Adipocyte (in vitro differentiated cells): ENCODE measurements around the gene DPPA4.
"Not testable (repeated sequence)": the region's sequence is repeated elsewhere in the genome, so short reads cannot be mapped to it uniquely, and the experiment has no call there.

Experiments
- DNase-seq: peaks from one replicate; pipeline ENCODE4 v3.0.0-alpha.2; 2015; ENCODE audit warnings: low read depth
- H3K27me3 ChIP-seq: replicated peaks from 2 replicates; pipeline ENCODE4 v1.7.0; 2013; ENCODE audit warnings: mild to moderate bottlenecking, low read length, moderate library complexity; ENCODE audit not compliant: control insufficient read depth, insufficient read depth
- H3K36me3 ChIP-seq: 2 replicates; pipeline ENCODE4 v1.7.0; 2013; ENCODE audit warnings: low read length, mild to moderate bottlenecking, moderate library complexity; ENCODE audit not compliant: control insufficient read depth, insufficient read depth, severe bottlenecking
- H3K4me1 ChIP-seq: 2 replicates; pipeline ENCODE4 v1.7.0; 2013; ENCODE audit warnings: mild to moderate bottlenecking, low read length, moderate library complexity; ENCODE audit not compliant: control insufficient read depth, insufficient read depth
- H3K4me3 ChIP-seq: 2 replicates; pipeline ENCODE4 v1.7.0; 2013; ENCODE audit warnings: mild to moderate bottlenecking, low read length, moderate library complexity
- H3K9ac ChIP-seq: 2 replicates; pipeline ENCODE4 v1.7.0; 2013; ENCODE audit warnings: mild to moderate bottlenecking, low read length, moderate library complexity
- H3K9me3 ChIP-seq: 2 replicates; pipeline ENCODE4 v1.7.0; 2013; ENCODE audit warnings: mild to moderate bottlenecking, low read length, moderate library complexity; ENCODE audit not compliant: control insufficient read depth

Gene DPPA4

DNA sequence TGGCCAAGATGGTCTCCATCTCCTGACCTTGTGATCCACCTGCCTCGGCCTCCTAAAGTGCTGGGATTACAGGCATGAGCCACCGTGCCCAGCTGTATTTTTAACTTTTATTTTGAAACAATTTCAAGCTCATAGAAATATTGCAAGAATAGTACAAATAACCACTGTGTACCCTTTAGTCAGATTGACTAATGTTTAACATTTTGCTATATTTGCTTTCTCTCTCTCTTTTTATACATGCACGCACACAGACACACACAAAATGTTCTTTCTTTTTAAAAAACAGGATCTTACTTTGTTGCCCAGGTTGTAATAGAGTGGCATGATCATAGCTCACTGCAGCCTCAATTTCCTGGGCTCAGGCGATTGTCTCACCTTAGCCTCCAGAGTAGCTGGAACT is 25.5 kb upstream of the DPPA4 start:
- H3K4me1 ChIP-seq: no peaks in the 10 kb centered on the region
- no peaks in the 10 kb centered on the region for H3K27me3 ChIP-seq
- no peaks in the 10 kb centered on the region for H3K9me3 ChIP-seq
- no peak overlapping the region for H3K9ac ChIP-seq
- H3K4me3 ChIP-seq: no peak overlapping the region
- DNase-seq: no peak
- no peaks in the 10 kb centered on the region for H3K36me3 ChIP-seq

DNA sequence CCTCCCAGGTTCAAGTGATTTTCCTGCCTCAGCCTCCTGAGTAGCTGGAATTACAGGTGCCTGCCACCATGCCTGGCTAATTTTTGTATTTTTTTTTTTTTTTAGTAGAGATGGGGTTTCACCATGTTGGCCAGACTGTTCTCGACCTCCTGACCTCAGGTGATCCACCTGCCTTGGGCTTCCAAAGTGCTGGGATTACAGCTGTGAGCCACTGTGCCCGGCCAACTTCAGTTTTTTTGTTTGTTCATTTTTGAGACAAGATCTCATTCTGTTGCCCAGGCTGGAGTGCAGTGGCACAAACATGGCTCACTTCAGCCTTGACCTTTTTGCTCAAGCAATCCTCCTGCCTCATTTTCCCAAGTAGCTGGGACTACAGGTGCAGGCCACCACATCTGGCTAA is 21.5 kb upstream of the DPPA4 start:
- not testable (repeated sequence) for H3K27me3 ChIP-seq, H3K9me3 ChIP-seq, H3K4me1 ChIP-seq, DNase-seq, H3K36me3 ChIP-seq, H3K4me3 ChIP-seq, H3K9ac ChIP-seq

DNA sequence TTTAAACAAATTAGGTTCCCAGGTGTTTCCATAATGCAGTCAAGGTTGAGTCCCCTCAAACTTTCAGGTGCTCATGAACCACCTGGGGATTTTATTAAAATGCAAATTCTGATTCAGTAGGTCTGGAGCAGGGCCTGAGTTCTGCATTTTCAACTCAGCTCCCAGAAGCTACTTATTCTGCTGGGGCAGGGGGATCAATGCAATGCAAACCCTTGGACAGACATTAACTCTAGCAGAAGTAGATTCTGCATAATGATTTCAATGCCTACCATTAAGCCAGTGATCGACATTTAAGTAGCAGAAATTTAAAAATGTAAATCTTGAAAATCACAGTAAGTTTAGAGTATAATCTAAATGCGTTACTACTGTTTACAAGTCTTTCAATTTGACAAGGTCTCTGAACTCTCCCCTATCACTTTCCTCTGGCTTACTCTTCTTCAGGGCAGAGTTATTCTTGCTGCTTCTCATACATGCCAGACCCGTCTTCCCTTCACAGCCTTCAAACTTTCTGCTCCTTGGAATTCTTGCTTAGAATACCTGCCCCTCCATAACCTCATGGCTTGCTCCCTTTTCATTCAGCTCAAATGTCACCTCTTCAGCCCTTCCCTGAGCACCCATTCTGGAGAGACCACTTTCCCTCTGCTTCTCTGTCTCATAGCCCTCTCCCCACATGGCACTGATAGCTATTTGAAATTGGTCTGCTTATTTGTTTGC is 19.3 kb upstream of the DPPA4 start:
- Histone ChIP-seq H3K9me3 (no peaks in the 10 kb centered on the region), H3K36me3 (no peaks in the 10 kb centered on the region), H3K27me3 (no peaks in the 10 kb centered on the region), H3K4me1 (no peaks in the 10 kb centered on the region), H3K9ac (no peak overlapping the region), H3K4me3 (no peak overlapping the region)
- no peak for DNase-seq

DNA sequence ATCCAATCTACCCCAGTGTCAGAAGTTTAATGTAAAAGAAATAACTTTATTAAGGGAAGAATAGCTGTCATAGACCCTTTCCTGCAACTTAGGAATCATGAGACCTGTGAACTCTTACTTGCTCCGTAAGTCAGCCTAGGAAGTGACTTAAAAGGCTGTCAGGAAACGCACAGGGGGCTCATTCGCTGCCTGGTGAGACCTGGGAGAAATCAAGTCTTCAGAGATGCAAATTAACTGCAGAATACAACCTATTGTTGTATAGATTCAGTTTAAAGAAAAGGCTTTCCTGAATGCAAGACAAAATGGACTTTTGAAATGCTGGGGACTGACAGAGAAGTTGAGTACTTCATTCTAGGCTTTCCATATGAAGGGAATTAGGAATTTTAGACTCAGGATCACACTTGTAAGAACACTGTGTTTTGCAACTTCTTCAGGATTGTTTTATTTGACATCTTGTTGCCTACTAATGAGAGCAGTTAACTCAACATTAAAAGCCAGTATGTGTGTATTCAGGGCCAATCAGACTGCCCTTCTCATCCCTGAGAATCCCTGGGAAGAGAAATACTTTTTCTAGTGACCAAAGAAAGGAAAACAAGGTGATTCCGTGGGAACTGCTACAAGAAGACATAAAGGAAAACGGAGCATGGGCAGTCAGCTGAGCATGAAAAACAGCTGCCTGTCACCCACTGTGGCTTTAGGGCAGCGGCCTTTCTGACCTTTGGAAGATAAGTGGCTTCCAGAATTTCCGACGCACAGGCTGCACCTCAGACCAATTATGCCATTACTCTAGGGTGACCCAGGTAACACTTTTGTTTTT is 18.5 kb upstream of the DPPA4 start:
- no peak overlapping the region for H3K9ac ChIP-seq
- no peaks in the 10 kb centered on the region for H3K4me1 ChIP-seq
- no peaks in the 10 kb centered on the region for H3K27me3 ChIP-seq
- no peak overlapping the region for H3K4me3 ChIP-seq
- no peaks in the 10 kb centered on the region for H3K9me3 ChIP-seq
- H3K36me3 ChIP-seq: no peaks in the 10 kb centered on the region
- DNase-seq: no peak

DNA sequence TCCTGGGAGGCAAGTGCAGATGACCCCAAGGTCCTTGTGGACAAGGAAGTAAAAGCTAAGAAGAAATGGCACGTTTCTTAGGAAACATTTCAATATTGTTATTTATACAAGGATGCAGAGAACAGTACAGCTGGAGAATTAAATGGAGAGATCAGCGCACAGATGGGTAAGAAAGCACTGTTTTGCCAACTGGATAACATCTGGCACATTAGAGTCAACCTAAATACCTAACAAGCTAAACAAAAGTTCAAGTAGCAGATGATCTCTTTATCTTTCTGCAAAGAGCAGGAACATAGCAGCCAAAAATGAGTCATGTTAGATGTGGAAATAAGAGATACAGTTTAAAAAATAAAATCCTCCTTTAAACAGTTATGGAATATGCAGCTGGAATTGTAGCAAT is 15.7 kb upstream of the DPPA4 start:
- Histone ChIP-seq H3K4me3 (no peak overlapping the region), H3K36me3 (no peaks in the 10 kb centered on the region), H3K9ac (no peak overlapping the region), H3K27me3 (no peaks in the 10 kb centered on the region), H3K9me3 (no peaks in the 10 kb centered on the region), H3K4me1 (no peaks in the 10 kb centered on the region)
- DNase-seq: peak; percentile 4

DNA sequence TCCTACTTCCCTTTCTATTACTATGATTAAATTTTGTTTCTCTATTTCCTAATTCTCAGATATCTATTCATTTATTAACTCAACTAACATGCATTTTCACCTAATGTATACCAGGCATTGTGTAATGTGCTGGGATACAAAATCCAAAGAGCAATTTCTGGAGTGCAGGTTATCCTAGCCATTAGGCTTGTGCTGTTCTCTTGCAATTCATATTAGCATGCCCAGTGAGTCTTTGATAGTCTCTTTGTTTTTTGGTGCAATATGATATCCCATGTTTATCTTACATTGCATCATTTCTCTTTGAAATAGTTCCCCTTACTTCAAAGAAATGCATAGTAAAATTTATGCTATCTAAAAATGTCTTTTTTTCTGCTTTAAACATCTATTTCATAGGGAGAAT is 13.9 kb upstream of the DPPA4 start:
- no peak for DNase-seq
- Histone ChIP-seq H3K36me3 (no peaks in the 10 kb centered on the region), H3K4me3 (no peak overlapping the region), H3K4me1 (no peaks in the 10 kb centered on the region), H3K9ac (no peak overlapping the region), H3K9me3 (no peaks in the 10 kb centered on the region), H3K27me3 (no peaks in the 10 kb centered on the region)

DNA sequence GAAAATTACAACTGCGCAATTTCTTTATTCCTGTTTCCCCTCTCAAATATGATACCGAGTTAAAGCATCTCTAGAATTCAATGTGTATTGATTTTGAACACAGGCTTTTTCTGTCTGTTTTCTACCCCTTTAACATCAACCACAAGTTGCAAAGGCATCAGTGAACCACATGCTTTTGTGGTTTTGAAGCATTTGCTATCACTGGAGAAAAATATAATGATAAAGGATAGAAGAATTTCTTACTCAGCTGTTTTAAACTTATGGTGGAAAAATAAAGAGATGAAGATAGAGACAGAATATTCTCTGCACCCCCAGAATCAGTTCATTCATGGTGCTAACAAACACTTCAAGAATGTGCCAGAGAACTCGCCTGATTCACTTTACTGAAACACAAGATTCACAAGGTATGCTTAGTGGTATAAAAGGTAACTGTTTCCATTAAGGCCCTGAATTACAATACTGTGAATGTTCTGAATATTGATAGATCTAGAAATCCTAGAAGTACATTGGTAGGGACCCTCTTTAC is 9.5 kb upstream of the DPPA4 start:
- H3K4me3 ChIP-seq: no peak overlapping the region
- no peaks in the 10 kb centered on the region for H3K4me1 ChIP-seq
- peak; percentile 5 for DNase-seq
- H3K27me3 ChIP-seq: no peaks in the 10 kb centered on the region
- no peaks in the 10 kb centered on the region for H3K36me3 ChIP-seq
- H3K9me3 ChIP-seq: no peaks in the 10 kb centered on the region
- no peak overlapping the region for H3K9ac ChIP-seq

DNA sequence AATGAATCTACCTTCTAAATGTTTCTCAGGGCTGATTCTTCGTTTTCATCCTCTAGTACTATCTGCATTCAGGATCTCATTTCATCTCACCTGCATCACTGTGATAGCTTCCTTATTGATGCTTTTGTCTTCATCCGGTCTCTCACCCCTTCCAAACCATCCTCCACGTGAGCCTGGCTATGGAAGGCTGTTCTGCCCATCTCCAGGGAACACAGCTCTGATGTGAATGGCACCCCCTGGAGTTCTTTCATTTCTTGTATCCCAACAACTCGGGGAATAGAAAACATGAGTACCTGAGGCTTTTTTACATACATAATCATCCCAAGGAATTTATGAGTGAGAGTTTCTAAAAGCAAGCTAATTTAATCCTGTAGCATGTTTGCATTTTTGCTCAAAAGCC is 8.8 kb upstream of the DPPA4 start:
- DNase-seq: no peak
- Histone ChIP-seq H3K36me3 (no peaks in the 10 kb centered on the region), H3K9ac (no peak overlapping the region), H3K27me3 (no peaks in the 10 kb centered on the region), H3K4me1 (no peaks in the 10 kb centered on the region), H3K9me3 (no peaks in the 10 kb centered on the region), H3K4me3 (no peak overlapping the region)

DNA sequence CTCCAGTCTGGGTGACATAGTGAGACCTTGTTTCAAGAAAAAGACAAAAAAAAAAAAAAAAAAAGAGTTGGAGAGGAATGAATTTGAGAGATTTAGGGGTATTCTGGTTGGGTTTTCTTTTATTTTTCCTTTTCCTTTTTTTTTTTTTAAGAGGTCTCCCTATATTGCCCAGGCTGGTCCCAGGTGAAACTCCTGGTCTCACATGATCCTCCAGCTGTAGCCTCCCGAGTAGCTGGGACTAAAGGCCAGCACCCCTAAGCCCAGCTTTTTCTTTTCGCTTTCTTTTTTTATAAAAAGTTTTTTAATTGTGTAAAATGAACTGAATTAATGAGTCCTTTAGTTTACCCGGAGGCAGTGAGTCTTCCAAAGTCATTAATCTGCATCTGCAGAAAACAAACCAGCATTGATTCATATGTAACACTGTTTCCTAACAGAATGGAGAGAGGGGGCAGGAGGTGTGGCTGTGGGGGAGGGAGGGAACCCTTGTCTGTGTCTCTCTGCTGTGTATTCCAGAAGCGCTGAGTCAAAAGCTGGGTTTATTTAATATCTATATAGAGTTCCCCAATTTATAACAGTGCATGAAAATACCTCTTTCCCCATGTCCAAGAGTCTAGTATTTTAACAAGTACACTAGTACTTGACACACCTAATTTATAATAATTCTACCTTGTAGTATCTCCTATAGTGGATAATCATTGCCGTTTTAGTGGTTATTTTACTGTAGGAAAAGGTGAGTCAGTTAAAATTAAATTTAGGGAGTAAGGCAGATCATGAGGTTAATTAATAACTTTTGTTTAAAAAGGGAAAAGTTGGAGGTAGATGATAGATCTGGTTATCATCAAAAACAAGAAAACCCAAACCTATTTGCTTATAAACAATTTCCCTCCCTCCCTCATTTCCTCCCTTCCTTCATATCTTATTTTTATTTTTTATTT is 2.6 kb upstream of the DPPA4 start:
- H3K4me1 ChIP-seq: no peaks in the 10 kb centered on the region
- no peaks in the 10 kb centered on the region for H3K9me3 ChIP-seq
- no peak overlapping the region for H3K9ac ChIP-seq
- H3K4me3 ChIP-seq: no peak overlapping the region
- H3K36me3 ChIP-seq: no peaks in the 10 kb centered on the region
- no peak for DNase-seq
- H3K27me3 ChIP-seq: no peaks in the 10 kb centered on the region

DNA sequence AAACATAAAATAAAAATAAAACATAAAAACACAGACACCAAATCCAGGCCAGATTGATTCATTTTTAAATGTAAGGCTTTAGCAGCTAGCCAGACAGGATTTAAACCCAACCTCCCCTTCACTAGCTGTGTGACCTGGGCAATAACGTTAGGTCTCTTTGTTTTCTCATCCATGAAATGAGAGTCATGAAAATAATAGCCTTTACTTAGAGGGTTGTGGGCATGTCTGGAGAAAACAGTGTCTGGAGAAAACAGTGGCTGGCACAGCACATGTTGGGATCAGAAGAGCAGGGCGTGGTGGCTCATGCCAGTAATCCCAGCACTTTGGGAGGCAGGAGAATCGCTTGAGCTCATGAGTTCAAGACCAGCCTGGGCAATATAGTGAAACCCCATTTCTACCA is 1.9 kb upstream of the DPPA4 start:
- no peaks in the 10 kb centered on the region for H3K36me3 ChIP-seq
- H3K27me3 ChIP-seq: no peaks in the 10 kb centered on the region
- H3K9ac ChIP-seq: no peak overlapping the region
- H3K9me3 ChIP-seq: no peaks in the 10 kb centered on the region
- H3K4me3 ChIP-seq: no peak overlapping the region
- H3K4me1 ChIP-seq: no peaks in the 10 kb centered on the region
- DNase-seq: no peak

DNA sequence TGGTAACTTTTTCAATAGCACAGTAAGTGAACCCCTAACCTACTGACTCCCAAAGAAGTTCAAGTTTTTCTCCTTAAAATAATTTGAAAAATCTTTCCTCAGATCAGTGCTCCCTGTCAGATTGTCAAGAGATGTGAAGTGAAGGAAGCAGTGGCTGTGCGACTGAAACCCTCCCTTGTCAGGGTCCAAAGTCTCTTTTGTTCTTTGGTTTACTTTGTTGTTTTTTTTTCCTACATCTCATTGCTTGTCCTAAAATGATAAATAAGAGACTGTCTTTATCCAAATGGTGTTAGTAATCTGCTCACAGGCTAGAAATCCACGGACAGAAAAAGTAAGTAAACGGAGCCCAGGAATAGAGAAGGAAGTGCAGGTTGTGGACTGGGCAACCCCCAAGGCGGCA is 976 bp upstream of the DPPA4 start:
- H3K4me1 ChIP-seq: no peaks in the 10 kb centered on the region
- H3K9ac ChIP-seq: no peak overlapping the region
- DNase-seq: no peak
- H3K27me3 ChIP-seq: no peaks in the 10 kb centered on the region
- no peak overlapping the region for H3K4me3 ChIP-seq
- H3K36me3 ChIP-seq: no peaks in the 10 kb centered on the region
- H3K9me3 ChIP-seq: no peaks in the 10 kb centered on the region
